ENCODE data around the gene NEUROD2. TPM values are rescaled to one million over a fixed set of nuclear protein-coding genes. Genes with fewer than 3 reads are reported as not detected.

Gene NEUROD2
- total RNA-seq, 1 experiment from 2014 or later, result not detected

- Histone ChIP-seq H3K9me3 (ENCODE audit: control insufficient read depth, insufficient read depth, low read depth, low read length) (no peaks in the 10 kb centered on the region), H3K36me3 (ENCODE audit: control insufficient read depth, insufficient read depth, low read length) (no peaks in the 10 kb centered on the region), H3K4me1 (ENCODE audit: control insufficient read depth, insufficient read depth, low read length) (no peaks in the 10 kb centered on the region), H3K27ac (ENCODE audit: low read length) (no peak overlapping the region), H3K4me3 (ENCODE audit: low read depth in 2 of 2, low read length in 2 of 2) (peak overlapping the region; percentile 12 to 20; a peak in 3 of 4 replicates), H3K27me3 (ENCODE audit: control insufficient read depth, insufficient read depth, low read length) (peaks cover 14% of the 10 kb centered on the region)
- DNase-seq (ENCODE audit: low read depth, low spot score) (no peak), ATAC-seq (peak; percentile 70)
- intact Hi-C loops (cut with micrococcal nuclease; ENCODE audit: unreplicated experiment) (no loop called here), in situ Hi-C loops (cut with HindIII; ENCODE audit: low pct_unique_long_range_greater_than_20kb, low sequenced_read_pairs) (no loop called here)
- CTCF ChIA-PET, result interaction anchor here (0.7 kb wide), 1 partner anchor 303 kb away, joined by 8 read pairs; no protein-coding TSS in a partner anchor
- TF ChIP-seq REST (IDR thresholded peaks at IDR 0.05; ENCODE audit: insufficient read depth in 1 of 2, low read depth in 2 of 2, low read length in 1 of 2), result no peak
- no TSS peak for BruUV-seq (replicated peaks)
- POLR2A ChIA-PET, result interaction anchor here (0.6 kb wide), 1 partner anchor 12 kb away, joined by 3 read pairs; no protein-coding TSS in a partner anchor
These were observed 1.2 kb downstream of the NEUROD2 start for GRCh38 chr17:39606434-39607056.

- Histone ChIP-seq H3K27ac (ENCODE audit: low read length) (no peak overlapping the region), H3K9me3 (ENCODE audit: control insufficient read depth, insufficient read depth, low read depth, low read length) (no peaks in the 10 kb centered on the region), H3K36me3 (ENCODE audit: control insufficient read depth, insufficient read depth, low read length) (no peaks in the 10 kb centered on the region), H3K4me1 (ENCODE audit: control insufficient read depth, insufficient read depth, low read length) (no peaks in the 10 kb centered on the region), H3K4me3 (ENCODE audit: low read depth in 2 of 2, low read length in 2 of 2) (peak overlapping the region in 1 of 2 experiments; percentile 20; a peak in 2 of 4 replicates), H3K27me3 (ENCODE audit: control insufficient read depth, insufficient read depth, low read length) (peaks cover 14% of the 10 kb centered on the region)
- POLR2A ChIA-PET, result no interaction called here
- CTCF ChIA-PET, result interaction anchor here (0.7 kb wide), 1 partner anchor 304 kb away, joined by 8 read pairs; no protein-coding TSS in a partner anchor
- TF ChIP-seq SIN3A (IDR thresholded peaks at IDR 0.05; ENCODE audit: borderline replicate concordance, insufficient read depth, low read depth, low read length), result no peak
- TF ChIP-seq POLR2AphosphoS5 (IDR thresholded peaks at IDR 0.05; ENCODE audit: low read depth, low read length), result no peak
- TF ChIP-seq TCF7L2 (IDR thresholded peaks at IDR 0.05; ENCODE audit: low read depth, low read length), result no peak
- no peak for TF ChIP-seq CTCF (IDR thresholded peaks at IDR 0.05)
- no peak for TF ChIP-seq REST (IDR thresholded peaks at IDR 0.05; ENCODE audit: insufficient read depth in 1 of 2, low read depth in 2 of 2, low read length in 1 of 2)
- intact Hi-C loops (cut with micrococcal nuclease; ENCODE audit: unreplicated experiment) (no loop called here), in situ Hi-C loops (cut with HindIII; ENCODE audit: low pct_unique_long_range_greater_than_20kb, low sequenced_read_pairs) (no loop called here)
- ATAC-seq, result peak; percentile 71
- no peak for DNase-seq (ENCODE audit: low read depth, low spot score)
- no TSS peak for BruUV-seq (replicated peaks)
These were observed 2.0 kb downstream of the NEUROD2 start for GRCh38 chr17:39605492-39606433.
